Smooth muscle cell (in vitro differentiated cells): ENCODE data around the gene SPACA6. TPM values are rescaled to one million over a fixed set of nuclear protein-coding genes. Genes with fewer than 3 reads are reported as not detected.

Experiments used
- DNase-seq: peaks from one replicate; lab custom pipeline; 2025; ENCODE audit not compliant: unreplicated experiment; lab: John Stamatoyannopoulos, UW
- H2AFZ ChIP-seq: fragments of 200-600 bp; sonication (generic); 2 replicates; pipeline ENCODE4 v1.6.0; 2016; ENCODE audit warnings: antibody characterized with exemption, low read depth, mild to moderate bottlenecking
- H3F3A ChIP-seq: fragments of 200-600 bp; sonication (generic); 2 replicates; pipeline ENCODE4 v1.6.0; 2017; ENCODE audit warnings: antibody characterized with exemption, low read depth
- H3K27ac ChIP-seq: fragments of 200-600 bp; sonication (generic); 2 replicates; pipeline ENCODE4 v1.5.1; 2016; ENCODE audit warnings: low read depth, mild to moderate bottlenecking
- H3K27me3 ChIP-seq: fragments of 200-600 bp; sonication (generic); 2 replicates; pipeline ENCODE4 v1.6.1; 2016; ENCODE audit warnings: low read depth, mild to moderate bottlenecking
- H3K36me3 ChIP-seq: fragments of 200-600 bp; sonication (generic); 2 replicates; pipeline ENCODE4 v1.5.1; 2016; ENCODE audit warnings: low read depth
- H3K4me1 ChIP-seq: fragments of 200-600 bp; sonication (generic); 2 replicates; pipeline ENCODE4 v1.5.1; 2016; ENCODE audit warnings: low read depth
- H3K4me2 ChIP-seq: fragments of 200-600 bp; sonication (generic); 2 replicates; pipeline ENCODE4 v1.6.0; 2016; ENCODE audit warnings: mild to moderate bottlenecking
- H3K4me3 ChIP-seq: fragments of 200-600 bp; sonication (generic); 2 replicates; pipeline ENCODE4 v1.5.1; 2016; ENCODE audit warnings: mild to moderate bottlenecking
- H3K79me2 ChIP-seq: fragments of 200-600 bp; sonication (generic); 2 replicates; pipeline ENCODE4 v1.6.0; 2016; ENCODE audit warnings: low read depth, mild to moderate bottlenecking
- H3K9ac ChIP-seq: fragments of 200-600 bp; sonication (generic); 2 replicates; pipeline ENCODE4 v1.6.0; 2016; ENCODE audit warnings: low read depth
- H3K9me3 ChIP-seq: fragments of 200-600 bp; sonication (generic); replicated peaks from 2 replicates; pipeline ENCODE4 v1.5.1; 2016; ENCODE audit warnings: low read depth
- H4K20me1 ChIP-seq: fragments of 200-600 bp; sonication (generic); 2 replicates; pipeline ENCODE4 v1.6.0; 2016; ENCODE audit warnings: low read depth
- CTCF ChIP-seq: fragments of 200-600 bp; sonication (generic); IDR thresholded peaks from 2 replicates; pipeline ENCODE4 v1.5.1; 2017; ENCODE audit warnings: borderline replicate concordance, mild to moderate bottlenecking, antibody characterized with exemption; ENCODE audit not compliant: insufficient read depth, poor library complexity, severe bottlenecking
- WGBS: methylation state at CpG from one replicate; pipeline ENCODE4 v1.1.7; 2016; ENCODE audit warnings: low lambda C conversion rate; 5-methylcytosine and 5-hydroxymethylcytosine counted together
- polyA plus RNA-seq: library from polyadenylated mRNA; unstranded; fragments of >200 nt; fragmentation: Nextera tagmentation; extraction: Ambion mirVana; gene quantifications from 2 replicates; pipeline ENCODE4 v1.2.1, GENCODE V29; 2016
- total RNA-seq: library from RNA; depleted of rRNA; stranded (reverse); fragments of >200 nt; gene quantifications from 2 replicates; pipeline ENCODE4 v1.2.3, GENCODE V29; 2014

Gene SPACA6
- total and polyA plus RNA-seq, 2 experiments from 2014 or later = 3.0 to 4.1 TPM

GRCh38 chr19:51696606-51697005 lies 3.5 kb downstream of the SPACA6 start:
- no peaks in the 10 kb centered on the region for H3K36me3 ChIP-seq
- no peak overlapping the region for H3K4me3 ChIP-seq
- peaks cover 46% of the 10 kb centered on the region for H3F3A ChIP-seq
- H2AFZ ChIP-seq = no peak overlapping the region
- no peak for TF ChIP-seq CTCF
- no peak overlapping the region for H3K27ac ChIP-seq
- no peak overlapping the region for H3K4me2 ChIP-seq
- peaks cover 100% of the 10 kb centered on the region for H4K20me1 ChIP-seq
- H3K4me1 ChIP-seq = peaks cover 4% of the 10 kb centered on the region
- H3K79me2 ChIP-seq = peaks cover 70% of the 10 kb centered on the region
- H3K9me3 ChIP-seq = no peaks in the 10 kb centered on the region
- no peak overlapping the region for H3K9ac ChIP-seq
- DNase-seq = no peak
- 100% methylated on average over 3 of the region's 3 CpGs for WGBS
- no peaks in the 10 kb centered on the region for H3K27me3 ChIP-seq

- no peak overlapping the region for H3K27ac ChIP-seq
- H3K79me2 ChIP-seq = peaks cover 64% of the 10 kb centered on the region
- H3K36me3 ChIP-seq = no peaks in the 10 kb centered on the region
- H4K20me1 ChIP-seq = peaks cover 100% of the 10 kb centered on the region
- H3K4me1 ChIP-seq = peaks cover under 1% of the 10 kb centered on the region
- TF ChIP-seq CTCF = no peak
- H2AFZ ChIP-seq = no peak overlapping the region
- H3F3A ChIP-seq = peaks cover 50% of the 10 kb centered on the region
- no peak for DNase-seq
- no peak overlapping the region for H3K4me3 ChIP-seq
- H3K27me3 ChIP-seq = no peaks in the 10 kb centered on the region
- no peak overlapping the region for H3K4me2 ChIP-seq
- no peaks in the 10 kb centered on the region for H3K9me3 ChIP-seq
- 92% methylated on average over 8 of the region's 9 CpGs for WGBS
- no peak overlapping the region for H3K9ac ChIP-seq
Observed at GRCh38 chr19:51697169-51697776, 4.1 kb downstream of the SPACA6 start.

- no peak for TF ChIP-seq CTCF
- Histone ChIP-seq H3K4me3 (no peak overlapping the region), H3K36me3 (no peaks in the 10 kb centered on the region), H3K4me1 (no peaks in the 10 kb centered on the region), H3K4me2 (no peak overlapping the region), H3F3A (peaks cover 45% of the 10 kb centered on the region), H3K27me3 (no peaks in the 10 kb centered on the region), H4K20me1 (peaks cover 100% of the 10 kb centered on the region), H2AFZ (no peak overlapping the region), H3K79me2 (peaks cover 54% of the 10 kb centered on the region), H3K9ac (no peak overlapping the region), H3K9me3 (no peaks in the 10 kb centered on the region), H3K27ac (no peak overlapping the region)
- 92% methylated on average over 5 of the region's 5 CpGs for WGBS
- no peak for DNase-seq
Observed at GRCh38 chr19:51698296-51698695, 5.2 kb downstream of the SPACA6 start.

GRCh38 chr19:51699170-51699569 lies 6.0 kb downstream of the SPACA6 start:
- 94% methylated on average over 5 of the region's 5 CpGs for WGBS
- DNase-seq = no peak
- Histone ChIP-seq H4K20me1 (peaks cover 95% of the 10 kb centered on the region), H3K36me3 (no peaks in the 10 kb centered on the region), H3K27ac (no peak overlapping the region), H3K4me2 (no peak overlapping the region), H3K79me2 (peaks cover 45% of the 10 kb centered on the region), H3K9me3 (no peaks in the 10 kb centered on the region), H3K4me1 (no peaks in the 10 kb centered on the region), H2AFZ (no peak overlapping the region), H3K27me3 (no peaks in the 10 kb centered on the region), H3F3A (peaks cover 40% of the 10 kb centered on the region), H3K4me3 (no peak overlapping the region), H3K9ac (no peak overlapping the region)
- TF ChIP-seq CTCF = no peak
